Psoas muscle (tissue), 8 donors: ENCODE data around the gene GCN1. TPM values are rescaled to one million over a fixed set of nuclear protein-coding genes. Genes with fewer than 3 reads are reported as not detected.

ENCODE experiments used
- ATAC-seq, 4 donors: fragments of 200-7000 bp; cut with Tn5 transposase; one replicate each; pipeline ENCODE4 v1.9.1; 2020; ENCODE audit warnings: moderate library complexity in 3 of 4, mild to moderate bottlenecking in 2 of 4
- DNase-seq, 2 donors: peaks; one replicate each; pipeline ENCODE4 v3.0.0-alpha.2; 2020
- H3K27ac ChIP-seq: fragments of 200-600 bp; one replicate; pipeline ENCODE4 v1.8.0; 2022
- H3K27me3 ChIP-seq, 3 donors: fragments of 200-600 bp in 1 of 3; one replicate each; pipeline versions ENCODE4 v1.6.1 to v1.8.0; 2013 to 2022; ENCODE audit warnings: low read length in 2 of 3, mild to moderate bottlenecking in 2 of 3, moderate library complexity in 1 of 3; ENCODE audit not compliant: insufficient read depth in 3 of 3
- H3K36me3 ChIP-seq, 2 donors: fragments of 200-600 bp in 1 of 2; one replicate each; pipeline versions ENCODE4 v1.6.1 to v1.8.0; 2013 to 2022; ENCODE audit warnings: low read depth in 1 of 2, mild to moderate bottlenecking in 1 of 2, moderate library complexity in 1 of 2; ENCODE audit not compliant: insufficient read depth in 1 of 2
- H3K4me1 ChIP-seq: fragments of 200-600 bp; one replicate; pipeline ENCODE4 v1.8.0; 2022
- H3K4me3 ChIP-seq: fragments of 200-600 bp; one replicate; pipeline ENCODE4 v1.8.0; 2022; ENCODE audit warnings: mild to moderate bottlenecking
- H3K9me3 ChIP-seq: fragments of 200-600 bp; one replicate; pipeline ENCODE4 v1.8.0; 2022
- CTCF ChIP-seq: fragments of 200-600 bp; IDR thresholded peaks from one replicate; pipeline ENCODE4 v1.8.0; 2022; ENCODE audit warnings: antibody characterized with exemption
- WGBS, 3 donors: extraction: QIAGEN DNeasy Blood & Tissue Kit; methylation state at CpG; one replicate each; pipeline versions ENCODE4 v1.1.6 to v1.1.7; 2013; 5-methylcytosine and 5-hydroxymethylcytosine counted together
- intact Hi-C, 2 donors: fragments of 100-400 bp; cut with DNase I; formaldehyde crosslinking; loops; one replicate each; pipeline versions ENCODE4 v1.11.0 to v1.14.2; 2022
- polyA plus RNA-seq, 3 donors: library from polyadenylated mRNA; stranded (reverse); fragments of 200-250 nt; gene quantifications; one replicate each; pipeline ENCODE4 v1.2.3, GENCODE V29; 2013
- total RNA-seq, 4 donors: library from RNA; stranded (reverse); fragmentation: NEBNext Ultra II Directional in 2 of 4; extraction: Animal tissue kit (Norgen Biotek cat#: 25700) in 2 of 4; gene quantifications; one replicate each; pipeline versions ENCODE4 v1.2.1 to v1.2.4, GENCODE V29; 2021 to 2023
- donor health status: healthy with polysubstance abuse.
- donor health status: DM: no; HTN: no; CAD: no; lungs with moderate emphysema.
- donor health status: Bipolar disorder and iron deficiency.
- donor health status: healthy.
- donor health status: DM: yes; HTN: yes; CAD: no.
- donor health status: DM: no; HTN: no; CAD: no.
- donor health status: DM: no; HTN: no; CAD: no.
- donor health status: DM: yes; HTN: yes; CAD: no.

The GCN1 gene
- total and polyA plus RNA-seq, 7 donors, result 19.6 to 80.9 (median 63.1) TPM

- H3K36me3 ChIP-seq, result no peaks in the 10 kb centered on the region
- H3K27me3 ChIP-seq, result no peaks in the 10 kb centered on the region
- no peak overlapping the region for H3K27ac ChIP-seq
- DNase-seq (no peak), ATAC-seq (no peak)
- no peak overlapping the region for H3K4me3 ChIP-seq
- 94 to 98% (median 95%) methylated on average over 2 of the region's 2 CpGs for whole genome bisulfite sequencing, 3 donors
- peaks cover 5% of the 10 kb centered on the region for H3K4me1 ChIP-seq
- intact Hi-C loops, result loop anchor here in 1 of 2 donors (10.0 kb wide), 1 partner anchor 277 kb away; no protein-coding TSS in a partner anchor
- H3K9me3 ChIP-seq, result no peaks in the 10 kb centered on the region
- TF ChIP-seq CTCF, result no peak
Observed at GRCh38 chr12:120081641-120082040, 112.9 kb downstream of the GCN1 start.

- Histone ChIP-seq H3K36me3 (no peaks in the 10 kb centered on the region), H3K4me3 (no peak overlapping the region), H3K27ac (no peak overlapping the region), H3K4me1 (no peaks in the 10 kb centered on the region), H3K27me3 (no peaks in the 10 kb centered on the region), H3K9me3 (no peaks in the 10 kb centered on the region)
- WGBS, 3 donors, result 64 to 67% (median 66%) methylated on average over 9 of the region's 9 CpGs
- no peak for TF ChIP-seq CTCF
- ATAC-seq (no peak), DNase-seq (peak in 1 of 2 donors; percentile 41)
- intact Hi-C loops, result loop anchor here in 1 of 2 donors (10.0 kb wide), 1 partner anchor 275 kb away; no protein-coding TSS in a partner anchor
Observed at GRCh38 chr12:120079411-120080400, 114.8 kb downstream of the GCN1 start.

- peak in 1 of 2 donors; percentile 5 for DNase-seq
- Histone ChIP-seq H3K4me1 (no peaks in the 10 kb centered on the region), H3K36me3 (no peaks in the 10 kb centered on the region), H3K9me3 (no peaks in the 10 kb centered on the region), H3K4me3 (no peak overlapping the region), H3K27me3 (no peaks in the 10 kb centered on the region), H3K27ac (no peak overlapping the region)
- ATAC-seq, result no peak
- no peak for TF ChIP-seq CTCF
- intact Hi-C loops, result no loop called here
- WGBS, 3 donors, result 58 to 61% (median 60%) methylated on average over 5 of the region's 5 CpGs
Observed at GRCh38 chr12:120078868-120079267, 115.6 kb downstream of the GCN1 start.

- TF ChIP-seq CTCF, result no peak
- ATAC-seq (no peak), DNase-seq (no peak)
- H3K4me1 ChIP-seq, result no peaks in the 10 kb centered on the region
- intact Hi-C loops, result no loop called here
- WGBS, 3 donors, result 67 to 78% (median 71%) methylated on average over 6 of the region's 6 CpGs
- H3K9me3 ChIP-seq, result no peaks in the 10 kb centered on the region
- no peaks in the 10 kb centered on the region for H3K36me3 ChIP-seq
- no peak overlapping the region for H3K27ac ChIP-seq
- no peak overlapping the region for H3K4me3 ChIP-seq
- no peaks in the 10 kb centered on the region for H3K27me3 ChIP-seq
Observed at GRCh38 chr12:120077260-120077659, 117.3 kb downstream of the GCN1 start.

Other genes with a start within 250 kb of the GCN1 start
- gene BICDL1, start 205.5 kb downstream of the GCN1 start, total RNA-seq, result under 1 TPM in 3 of 4 donors, not detected in 1; 0.09 to 0.22 (median 0.15) TPM
- gene BICDL1, start 205.5 kb downstream of the GCN1 start, polyA plus RNA-seq, result under 1 TPM; 0.05 to 0.13 (median 0.09) TPM
- 10 to 100 TPM; 24.0 to 38.7 (median 35.6) TPM for gene RAB35, start 78.0 kb downstream of the GCN1 start, total RNA-seq
- 10 to 100 TPM; 18.9 to 33.2 (median 31.1) TPM for gene RAB35, start 78.0 kb downstream of the GCN1 start, polyA plus RNA-seq
- gene RPLP0, start 6.4 kb upstream of the GCN1 start, total RNA-seq, result 1,000 to 10,000 TPM in 3 of 4 donors, 100 to 1,000 TPM in 1; 662 to 1,479 (median 1,333) TPM
- 1,000 to 10,000 TPM; 2,571 to 2,845 (median 2,673) TPM for gene RPLP0, start 6.4 kb upstream of the GCN1 start, polyA plus RNA-seq
- gene PXN, start 71.0 kb upstream of the GCN1 start, total RNA-seq, result 100 to 1,000 TPM in 2 of 4 donors, 10 to 100 TPM in 2; 67.6 to 166 (median 106) TPM
- 100 to 1,000 TPM in 1 of 3 donors, 10 to 100 TPM in 2; 64.7 to 147 (median 96.2) TPM for gene PXN, start 71.0 kb upstream of the GCN1 start, polyA plus RNA-seq
- gene RNU4-2, start 97.2 kb upstream of the GCN1 start, total RNA-seq, result over 10,000 TPM in 3 of 4 donors, 1,000 to 10,000 TPM in 1; 9,511 to 17,387 (median 16,401) TPM
- not detected for gene RNU4-2, start 97.2 kb upstream of the GCN1 start, polyA plus RNA-seq
- 1,000 to 10,000 TPM; 1,144 to 3,144 (median 2,601) TPM for gene RNU4-1, start 98.5 kb upstream of the GCN1 start, total RNA-seq
- not detected for gene RNU4-1, start 98.5 kb upstream of the GCN1 start, polyA plus RNA-seq
- gene SIRT4, start 107.6 kb upstream of the GCN1 start, total RNA-seq, result 1 to 10 TPM; 2.3 to 7.7 (median 4.8) TPM
- gene SIRT4, start 107.6 kb upstream of the GCN1 start, polyA plus RNA-seq, result 10 to 100 TPM in 1 of 3 donors, 1 to 10 TPM in 2; 3.4 to 10.7 (median 5.4) TPM
- gene PLA2G1B, start 133.1 kb upstream of the GCN1 start, total RNA-seq, result 1 to 10 TPM in 1 of 4 donors, not detected in 3; 1.0 TPM
- gene PLA2G1B, start 133.1 kb upstream of the GCN1 start, polyA plus RNA-seq, result under 1 TPM in 2 of 3 donors, not detected in 1; 0.39 to 0.81 TPM
- gene MSI1, start 174.4 kb upstream of the GCN1 start, total RNA-seq, result under 1 TPM in 2 of 4 donors, not detected in 2; 0.06 to 0.20 TPM
- under 1 TPM in 2 of 3 donors, not detected in 1; 0.03 to 0.04 TPM for gene MSI1, start 174.4 kb upstream of the GCN1 start, polyA plus RNA-seq
- 10 to 100 TPM; 34.4 to 52.6 (median 38.5) TPM for gene COX6A1, start 243.4 kb upstream of the GCN1 start, total RNA-seq
- gene COX6A1, start 243.4 kb upstream of the GCN1 start, polyA plus RNA-seq, result 100 to 1,000 TPM in 1 of 3 donors, 10 to 100 TPM in 2; 58.1 to 211 (median 96.6) TPM